ENCODE data around the gene PALM3.

GRCh38 chr19:14073261-14073924 is 11.5 kb upstream of the PALM3 start:
- TF ChIP-seq CTCF (IDR thresholded peaks at IDR 0.05) (peak in 3 of 6 experiments; percentile 48 to 91 (median 85)), POLR2A (IDR thresholded peaks at IDR 0.05) (peak; percentile 56 to 78)
